ENCODE data around the gene ZBTB17. TPM values are rescaled to one million over a fixed set of nuclear protein-coding genes. Genes with fewer than 3 reads are reported as not detected.

Gene ZBTB17
- total and polyA plus RNA-seq, 10 of the 15 experiments (the other 5 are each of a cell fraction or from before 2014, with no cell fraction given), result 0.87 to 59.4 (median 38.7) TPM

DNA sequence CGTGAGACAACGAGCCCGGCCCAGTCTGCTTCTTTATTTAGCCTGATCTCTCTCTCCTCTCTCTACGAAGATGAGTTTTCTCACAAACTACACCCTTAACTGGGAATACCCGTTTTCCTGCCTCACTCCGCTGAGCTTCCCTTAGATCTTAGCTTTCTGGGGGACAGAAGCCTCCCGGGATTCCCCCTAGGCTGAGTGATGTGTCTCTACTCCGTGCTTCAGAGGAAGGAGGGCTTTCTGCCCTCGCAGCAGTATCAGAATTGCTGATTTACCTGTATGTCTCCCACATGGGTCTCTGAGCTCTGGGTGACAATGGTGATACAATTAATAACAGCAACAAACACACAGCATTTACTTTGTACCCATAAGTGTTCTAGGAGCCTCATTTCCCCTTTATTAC, 1.0 kb downstream of the ZBTB17 start:
- DNase-seq (ENCODE audit: low read depth, low spot score) (no peak), FAIRE-seq (peak; percentile 72), ATAC-seq (peak; percentile 71)
- Histone ChIP-seq H3K9ac (ENCODE audit: control insufficient read depth, insufficient read depth, low read length) (peak overlapping the region; percentile 70), H4K20me1 (ENCODE audit: control insufficient read depth, insufficient read depth) (no peaks in the 10 kb centered on the region), H3K4me1 (ENCODE audit: control insufficient read depth, insufficient read depth, low read length) (peaks cover 4% of the 10 kb centered on the region), H3K27me3 (replicated peaks in 1 of 2; ENCODE audit: control insufficient read depth in 2 of 2, insufficient read depth in 2 of 2, low read length in 1 of 2) (no peaks in the 10 kb centered on the region), H3K27ac (ENCODE audit: control insufficient read depth, insufficient read depth) (peak overlapping the region; percentile 80), H3K79me2 (ENCODE audit: control insufficient read depth, insufficient read depth, low read length) (peaks cover 20% of the 10 kb centered on the region), H3K4me2 (ENCODE audit: control insufficient read depth, insufficient read depth) (peak overlapping the region; percentile 75), H2AFZ (ENCODE audit: control insufficient read depth, low read depth, low read length) (peak overlapping the region; percentile 48), H3K4me3 (peak overlapping the region; percentile 95), H3K9me3 (replicated peaks; ENCODE audit: control insufficient read depth, insufficient read depth, low read length) (peaks cover 5% of the 10 kb centered on the region; the same call in 2 of the 3 replicates), H3K36me3 (ENCODE audit: control insufficient read depth in 2 of 2, insufficient read depth in 2 of 2, low read length in 1 of 2) (peaks cover 5 to 14% of the 10 kb centered on the region in 2 experiments)
- CTCF ChIA-PET, result interaction anchor here (0.7 to 5.1 kb wide), 8 partner anchors 12 to 460 kb away, joined by 3 to 68 read pairs (median 6); partner anchors contain the start of gene SRARP
- SMC1A ChIA-PET (ENCODE audit: uncharacterized antibody, unreplicated experiment), result interaction anchor here (0.8 to 5.0 kb wide), 21 partner anchors 10 to 274 kb away, joined by 3 to 53 read pairs (median 4); no protein-coding TSS in a partner anchor
- intact Hi-C loops (cut with micrococcal nuclease; ENCODE audit: unreplicated experiment), result loop anchor here (1.0 to 10.0 kb wide), 3 partner anchors 9 to 450 kb away; partner anchors contain the start of genes CASP9 and DNAJC16
- in situ Hi-C loops (cut with MboI), result no loop called here
- POLR2A ChIA-PET, result interaction anchor here (0.5 to 3.5 kb wide), 12 partner anchors 8 to 434 kb away, joined by 3 to 45 read pairs (median 6); partner anchors contain the start of gene SPEN
- WGBS (ENCODE audit: insufficient coverage, insufficient replicate concordance, low lambda C conversion rate, missing lambda C conversion rate), result 2% methylated on average over 9 of the region's 9 CpGs
- RAD21 ChIA-PET (ENCODE audit: unreplicated experiment), result interaction anchor here (0.7 to 5.3 kb wide), 17 partner anchors 13 to 159 kb away, joined by 3 to 116 read pairs (median 6); partner anchors contain the start of gene SPEN
- BruUV-seq (replicated peaks), result TSS peak; percentile 81
- TF ChIP-seq, protein P1, sequence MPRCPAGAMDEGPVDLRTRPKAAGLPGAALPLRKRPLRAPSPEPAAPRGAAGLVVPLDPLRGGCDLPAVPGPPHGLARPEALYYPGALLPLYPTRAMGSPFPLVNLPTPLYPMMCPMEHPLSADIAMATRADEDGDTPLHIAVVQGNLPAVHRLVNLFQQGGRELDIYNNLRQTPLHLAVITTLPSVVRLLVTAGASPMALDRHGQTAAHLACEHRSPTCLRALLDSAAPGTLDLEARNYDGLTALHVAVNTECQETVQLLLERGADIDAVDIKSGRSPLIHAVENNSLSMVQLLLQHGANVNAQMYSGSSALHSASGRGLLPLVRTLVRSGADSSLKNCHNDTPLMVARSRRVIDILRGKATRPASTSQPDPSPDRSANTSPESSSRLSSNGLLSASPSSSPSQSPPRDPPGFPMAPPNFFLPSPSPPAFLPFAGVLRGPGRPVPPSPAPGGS (IDR thresholded peaks at IDR 0.05; ENCODE audit: borderline replicate concordance, insufficient read depth, low read depth, low read length, poor library complexity, severe bottlenecking), result peak; percentile 11
- no peak for TF ChIP-seq YBX1 (IDR thresholded peaks at IDR 0.05)
- TF ChIP-seq POLR2AphosphoS5 (IDR thresholded peaks at IDR 0.05; ENCODE audit: low read length), result peak; percentile 45; the same call in 1 of the 2 replicates
- no peak for TF ChIP-seq MTA2 (IDR thresholded peaks at IDR 0.05; ENCODE audit: low read depth)
- 0 out of 2 replicates have a peak, but pooled peaks have one; percentile 15 for TF ChIP-seq ZNF207 (IDR thresholded peaks at IDR 0.05; ENCODE audit: borderline replicate concordance)
- TF ChIP-seq, protein P2, sequence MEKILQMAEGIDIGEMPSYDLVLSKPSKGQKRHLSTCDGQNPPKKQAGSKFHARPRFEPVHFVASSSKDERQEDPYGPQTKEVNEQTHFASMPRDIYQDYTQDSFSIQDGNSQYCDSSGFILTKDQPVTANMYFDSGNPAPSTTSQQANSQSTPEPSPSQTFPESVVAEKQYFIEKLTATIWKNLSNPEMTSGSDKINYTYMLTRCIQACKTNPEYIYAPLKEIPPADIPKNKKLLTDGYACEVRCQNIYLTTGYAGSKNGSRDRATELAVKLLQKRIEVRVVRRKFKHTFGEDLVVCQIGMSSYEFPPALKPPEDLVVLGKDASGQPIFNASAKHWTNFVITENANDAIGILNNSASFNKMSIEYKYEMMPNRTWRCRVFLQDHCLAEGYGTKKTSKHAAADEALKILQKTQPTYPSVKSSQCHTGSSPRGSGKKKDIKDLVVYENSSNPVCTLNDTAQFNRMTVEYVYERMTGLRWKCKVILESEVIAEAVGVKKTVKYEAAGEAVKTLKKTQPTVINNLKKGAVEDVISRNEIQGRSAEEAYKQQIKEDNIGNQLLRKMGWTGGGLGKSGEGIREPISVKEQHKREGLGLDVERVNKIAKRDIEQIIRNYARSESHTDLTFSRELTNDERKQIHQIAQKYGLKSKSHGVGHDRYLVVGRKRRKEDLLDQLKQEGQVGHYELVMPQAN (conservative IDR thresholded peaks at IDR 0.05), result no peak
- TF ChIP-seq EP300 (IDR thresholded peaks at IDR 0.05; ENCODE audit: borderline replicate concordance in 1 of 2, control insufficient read depth in 1 of 2, low read depth in 2 of 2, low read length in 2 of 2), result no peak
- peak; percentile 50; the same call in 1 of the 2 replicates for TF ChIP-seq CREM (IDR thresholded peaks at IDR 0.05; ENCODE audit: low read depth)
- peak; percentile 26; the same call in 1 of the 2 replicates for TF ChIP-seq PML (IDR thresholded peaks at IDR 0.05; ENCODE audit: low read length)
- no peak for TF ChIP-seq ETV6 (conservative IDR thresholded peaks at IDR 0.05 in 1 of 2, IDR thresholded peaks at IDR 0.05 in 1 of 2; ENCODE audit: borderline replicate concordance in 1 of 2, low read depth in 1 of 2)
- 0 out of 2 replicates have a peak, but pooled peaks have one; percentile 1 for TF ChIP-seq MEF2A (IDR thresholded peaks at IDR 0.05; ENCODE audit: insufficient read depth, low read depth, low read length)
- TF ChIP-seq EED (IDR thresholded peaks at IDR 0.05; ENCODE audit: low read depth), result peak; percentile 82
- TF ChIP-seq NBN (IDR thresholded peaks at IDR 0.05), result peak; percentile 14; the same call in 1 of the 2 replicates
- TF ChIP-seq SMAD5 (IDR thresholded peaks at IDR 0.05; ENCODE audit: low read depth), result 0 out of 2 replicates have a peak, but pooled peaks have one; percentile 48
- TF ChIP-seq SMARCA5 (IDR thresholded peaks at IDR 0.05), result no peak
- peak; percentile 27; the same call in 1 of the 2 replicates for TF ChIP-seq ATF7 (IDR thresholded peaks at IDR 0.05; ENCODE audit: low read depth)
- TF ChIP-seq, protein P3, sequence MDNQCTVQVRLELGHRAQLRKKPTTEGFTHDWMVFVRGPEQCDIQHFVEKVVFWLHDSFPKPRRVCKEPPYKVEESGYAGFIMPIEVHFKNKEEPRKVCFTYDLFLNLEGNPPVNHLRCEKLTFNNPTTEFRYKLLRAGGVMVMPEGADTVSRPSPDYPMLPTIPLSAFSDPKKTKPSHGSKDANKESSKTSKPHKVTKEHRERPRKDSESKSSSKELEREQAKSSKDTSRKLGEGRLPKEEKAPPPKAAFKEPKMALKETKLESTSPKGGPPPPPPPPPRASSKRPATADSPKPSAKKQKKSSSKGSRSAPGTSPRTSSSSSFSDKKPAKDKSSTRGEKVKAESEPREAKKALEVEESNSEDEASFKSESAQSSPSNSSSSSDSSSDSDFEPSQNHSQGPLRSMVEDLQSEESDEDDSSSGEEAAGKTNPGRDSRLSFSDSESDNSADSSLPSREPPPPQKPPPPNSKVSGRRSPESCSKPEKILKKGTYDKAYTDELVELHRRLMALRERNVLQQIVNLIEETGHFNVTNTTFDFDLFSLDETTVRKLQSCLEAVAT (IDR thresholded peaks at IDR 0.05), result no peak
- TF ChIP-seq NFIC (IDR thresholded peaks at IDR 0.05; ENCODE audit: low read depth, low read length), result peak; percentile 81
- TF ChIP-seq CREB1 (IDR thresholded peaks at IDR 0.05; ENCODE audit: low read depth), result peak; percentile 32; the same call in 1 of the 2 replicates
